ENCODE data around the gene SPATA31D1.

DNA sequence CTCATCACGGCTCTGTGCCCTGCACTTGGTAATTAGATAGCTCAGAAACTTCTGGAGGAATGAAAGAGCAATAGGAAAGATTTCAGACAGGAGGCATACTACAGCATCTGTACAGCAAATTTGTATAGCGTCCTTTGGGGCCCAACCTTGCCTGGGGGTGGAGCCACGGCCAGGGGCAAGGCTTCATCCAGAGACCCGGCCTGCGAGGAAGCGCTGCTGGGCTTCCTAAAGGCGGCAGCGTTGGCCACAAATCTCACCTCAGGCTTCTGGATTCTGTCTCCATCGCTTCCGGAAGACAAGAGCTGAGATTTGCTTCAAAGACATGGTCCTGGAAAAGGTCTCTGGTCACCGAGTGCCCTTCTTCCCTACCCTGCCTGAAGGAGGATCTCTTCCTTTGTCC is 12.2 kb upstream of the SPATA31D1 start:
- no peak for TF ChIP-seq EZH2 (IDR thresholded peaks at IDR 0.05; ENCODE audit: borderline replicate concordance, low read length)
- no peak for TF ChIP-seq CTCF (IDR thresholded peaks at IDR 0.05; ENCODE audit: low read length)
